T-cell (primary cell): ENCODE results near the gene ISCU. TPM values are rescaled to one million over a fixed set of nuclear protein-coding genes. Genes with fewer than 3 reads are reported as not detected.
A peak's percentile ranks its signal among the peaks of the same experiment; 100 is the strongest.

ENCODE experiments used
- ATAC-seq, 4 experiments: fragments of 200-7000 bp in 3 of 4; fragments of 150-1000 bp in 1 of 4; cut with Tn5 transposase; replicated peaks in 1 of 4; 1 replicate in 3 of 4; 2 replicates in 1 of 4; pipeline ENCODE4 v1.10.0; 2021; ENCODE audit warnings: moderate library complexity in 3 of 4, mild to moderate bottlenecking in 2 of 4, moderate number of reproducible peaks in 1 of 4
- CTCF ChIA-PET, 2 donors: fragments of 300-600 bp; sonication (Branson Sonifier 250); formaldehyde crosslinking; loops; one replicate each; lab custom pipeline; 2022; ENCODE audit warnings: antibody characterized with exemption in 2 of 2; lab: Charles Lee
- POLR2A ChIA-PET, 2 donors: fragments of 300-600 bp; sonication (Branson Sonifier 250); formaldehyde crosslinking; loops; one replicate each; lab custom pipeline; 2022; ENCODE audit warnings: antibody characterized with exemption in 2 of 2; lab: Charles Lee
- DNase-seq, 35 experiments: peaks; one replicate each; pipeline versions ENCODE4 v3.0.0 to v3.0.0-alpha.2; 2013 to 2023
- H3K27ac ChIP-seq: one replicate; pipeline ENCODE4 v1.5.1; 2013; ENCODE audit warnings: low read length
- H3K27me3 ChIP-seq, 2 experiments: replicated peaks in 1 of 2; 1 replicate in 1 of 2; 2 replicates in 1 of 2; pipeline versions ENCODE4 v1.6.1 to v1.7.0; 2013; ENCODE audit warnings: low read length in 1 of 2, mixed read lengths in 1 of 2; ENCODE audit not compliant: control insufficient read depth in 2 of 2, insufficient read depth in 2 of 2; ENCODE audit errors: extremely low read depth in 1 of 2
- H3K36me3 ChIP-seq, 2 donors: 1 replicate in 1 of 2; 2 replicates in 1 of 2; pipeline versions ENCODE4 v1.6.1 to v1.7.0; 2013; ENCODE audit warnings: low read length in 1 of 2; ENCODE audit not compliant: control insufficient read depth in 2 of 2, insufficient read depth in 1 of 2; ENCODE audit errors: extremely low read depth in 1 of 2
- H3K4me1 ChIP-seq, 2 experiments: 1 replicate in 1 of 2; 2 replicates in 1 of 2; pipeline versions ENCODE4 v1.6.1 to v1.7.0; 2013; ENCODE audit warnings: low read length in 2 of 2, mixed read lengths in 1 of 2; ENCODE audit not compliant: insufficient read depth in 2 of 2, control insufficient read depth in 1 of 2; ENCODE audit errors: extremely low read depth in 1 of 2
- H3K4me3 ChIP-seq, 2 donors: 1 replicate in 1 of 2; 2 replicates in 1 of 2; pipeline versions ENCODE4 v1.5.1 to v1.7.0; 2013; ENCODE audit warnings: mild to moderate bottlenecking in 2 of 2, low read length in 1 of 2, moderate library complexity in 1 of 2; ENCODE audit not compliant: control insufficient read depth in 1 of 2; ENCODE audit errors: extremely low read depth in 1 of 2
- H3K9me3 ChIP-seq: 2 replicates; pipeline ENCODE4 v1.7.0; 2013
- H3K27ac Mint-ChIP-seq, 2 donors: one replicate each; pipeline ENCODE4 v1.8.0; 2020 to 2021; ENCODE audit warnings: mild to moderate bottlenecking in 2 of 2, mixed read lengths in 2 of 2
- H3K27me3 Mint-ChIP-seq, 2 donors: one replicate each; pipeline ENCODE4 v1.8.0; 2021 to 2022; ENCODE audit warnings: mixed read lengths in 2 of 2
- H3K36me3 Mint-ChIP-seq: one replicate; pipeline ENCODE4 v1.8.0; 2021; ENCODE audit warnings: mixed read lengths
- H3K4me1 Mint-ChIP-seq, 3 donors: one replicate each; pipeline ENCODE4 v1.8.0; 2020 to 2022; ENCODE audit warnings: mixed read lengths in 3 of 3, mild to moderate bottlenecking in 1 of 3
- H3K4me3 Mint-ChIP-seq, 3 donors: one replicate each; pipeline ENCODE4 v1.8.0; 2020 to 2022; ENCODE audit warnings: mild to moderate bottlenecking in 3 of 3, mixed read lengths in 3 of 3, moderate library complexity in 3 of 3
- H3K9me3 Mint-ChIP-seq, 3 donors: one replicate each; pipeline ENCODE4 v1.8.0; 2020 to 2022; ENCODE audit warnings: mixed read lengths in 3 of 3
- WGBS: methylation state at CpG from one replicate; pipeline ENCODE4 v1.1.5; 2013; ENCODE audit warnings: missing lambda C conversion rate; ENCODE audit not compliant: insufficient coverage; 5-methylcytosine and 5-hydroxymethylcytosine counted together
- total RNA-seq, 35 experiments: library from RNA in 6 of 35; stranded (reverse) in 6 of 35; fragments of 120-200 nt in 1 of 35; gene quantifications; one replicate each; pipeline versions ENCODE4 v1.2.1 to v1.2.4 and lab custom pipeline; 2013 to 2026

Gene ISCU
- total RNA-seq, 5 donors from 2014 or later (not counting 1 experiment from before 2014, with no cell fraction given) = 108 to 190 (median 130) TPM

DNA sequence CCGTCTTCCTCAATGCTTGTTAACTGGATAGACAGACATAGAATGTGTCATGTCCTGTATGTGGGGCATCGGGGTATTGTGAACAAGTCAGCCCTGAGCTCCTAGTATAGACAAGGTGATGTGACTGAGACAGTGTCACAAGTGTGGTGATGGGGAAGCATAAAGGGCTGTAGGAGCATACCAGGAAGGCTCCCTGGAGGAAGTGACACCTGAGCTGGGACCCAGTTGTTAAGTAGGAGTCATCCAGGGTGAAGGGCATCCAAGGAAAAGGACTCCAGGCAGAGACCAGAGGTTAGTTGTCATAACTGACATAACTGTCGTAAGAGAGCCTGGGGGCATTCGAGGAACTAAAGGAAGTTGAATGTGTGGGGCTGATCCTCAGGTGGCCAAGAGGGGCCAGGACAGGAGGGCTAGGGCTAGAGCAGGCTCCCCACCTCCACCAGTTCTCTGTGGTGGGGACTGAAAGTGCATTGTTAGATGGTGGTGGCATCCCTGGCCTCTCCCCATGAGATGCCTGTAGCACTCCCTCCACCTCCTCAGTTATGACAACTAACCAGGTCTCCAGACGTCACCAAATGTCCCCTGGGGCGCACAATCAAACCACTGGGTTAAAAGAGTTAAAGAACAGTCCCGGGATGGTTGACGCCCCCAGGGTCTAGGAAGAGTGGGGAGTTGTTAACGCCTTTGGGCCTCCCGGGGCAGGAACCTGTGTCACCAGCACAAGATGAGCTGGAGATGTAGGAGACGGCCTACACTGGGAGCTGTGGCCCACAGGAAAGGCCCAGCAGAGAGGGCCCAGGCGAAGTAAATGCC is 44.9 kb upstream of the ISCU start:
- Mint-ChIP-seq H3K36me3 (peaks cover 30% of the 10 kb centered on the region), H3K27me3 (no peaks in the 10 kb centered on the region), H3K27ac (peak overlapping the region in 1 of 2 donors; percentile 6), H3K9me3 (no peaks in the 10 kb centered on the region), H3K4me1 (peaks cover 20 to 33% (median 30%) of the 10 kb centered on the region in 3 donors), H3K4me3 (peak overlapping the region; percentile 44 to 95 (median 89))
- DNase-seq = no peak
- H3K27me3 ChIP-seq = no peaks in the 10 kb centered on the region
- WGBS = 95% methylated on average over 9 of the region's 12 CpGs
- ChIA-PET POLR2A (interaction anchor here in 1 of 2 donors (0.6 kb wide), 1 partner anchor 9 kb away, joined by 4 read pairs; no protein-coding TSS in a partner anchor), CTCF (no interaction called here)
- H3K4me3 ChIP-seq = no peak overlapping the region
- no peak for ATAC-seq
- H3K9me3 ChIP-seq = no peaks in the 10 kb centered on the region
- H3K36me3 ChIP-seq = peaks cover 14 to 52% of the 10 kb centered on the region in 2 donors
- no peak overlapping the region for H3K27ac ChIP-seq
- peaks cover 5 to 24% of the 10 kb centered on the region in 2 experiments for H3K4me1 ChIP-seq

GRCh38 chr12:108518101-108518715 is 44.2 kb upstream of the ISCU start:
- Histone ChIP-seq H3K36me3 (peaks cover 19 to 59% of the 10 kb centered on the region in 2 donors), H3K27me3 (no peaks in the 10 kb centered on the region), H3K27ac (no peak overlapping the region), H3K4me1 (peaks cover 5 to 24% of the 10 kb centered on the region in 2 experiments), H3K9me3 (no peaks in the 10 kb centered on the region), H3K4me3 (no peak overlapping the region)
- CTCF ChIA-PET = no interaction called here
- peaks cover 20 to 33% (median 30%) of the 10 kb centered on the region in 3 donors for H3K4me1 Mint-ChIP-seq
- peaks cover 33% of the 10 kb centered on the region for H3K36me3 Mint-ChIP-seq
- DNase-seq (no peak), ATAC-seq (no peak)
- H3K4me3 Mint-ChIP-seq = no peak overlapping the region
- H3K9me3 Mint-ChIP-seq = no peaks in the 10 kb centered on the region
- H3K27me3 Mint-ChIP-seq = no peaks in the 10 kb centered on the region
- POLR2A ChIA-PET = no interaction called here
- no peak overlapping the region for H3K27ac Mint-ChIP-seq
- WGBS = 98% methylated on average over 20 of the region's 24 CpGs

GRCh38 chr12:108518716-108519496 is 43.5 kb upstream of the ISCU start:
- no peak for ATAC-seq

GRCh38 chr12:108519558-108519957 is 42.8 kb upstream of the ISCU start:
- ATAC-seq (no peak), DNase-seq (no peak)
- Histone ChIP-seq H3K9me3 (no peaks in the 10 kb centered on the region), H3K27me3 (no peaks in the 10 kb centered on the region), H3K4me1 (peaks cover 5 to 20% of the 10 kb centered on the region in 2 experiments), H3K36me3 (peaks cover 28 to 72% of the 10 kb centered on the region in 2 donors), H3K4me3 (no peak overlapping the region), H3K27ac (no peak overlapping the region)
- Mint-ChIP-seq H3K27ac (no peak overlapping the region), H3K4me1 (peaks cover 18 to 28% (median 24%) of the 10 kb centered on the region in 3 donors), H3K9me3 (no peaks in the 10 kb centered on the region), H3K36me3 (peaks cover 43% of the 10 kb centered on the region), H3K4me3 (no peak overlapping the region), H3K27me3 (no peaks in the 10 kb centered on the region)
- no CpG with 5 or more reads among the region's 4 CpGs for WGBS
- POLR2A ChIA-PET = no interaction called here
- CTCF ChIA-PET = interaction anchor here in 1 of 2 donors (0.6 to 1.0 kb wide), 6 partner anchors 21 to 583 kb away, joined by 3 to 9 read pairs (median 4); no protein-coding TSS in a partner anchor

More at GRCh38 chr12:108518716-108519496, 43.5 kb upstream of the ISCU start:
- Histone ChIP-seq H3K4me3 (no peak overlapping the region), H3K9me3 (no peaks in the 10 kb centered on the region), H3K27me3 (no peaks in the 10 kb centered on the region), H3K4me1 (peaks cover 5 to 24% of the 10 kb centered on the region in 2 experiments), H3K36me3 (peaks cover 22 to 66% of the 10 kb centered on the region in 2 donors), H3K27ac (no peak overlapping the region)
- no peaks in the 10 kb centered on the region for H3K9me3 Mint-ChIP-seq
- ChIA-PET POLR2A (no interaction called here), CTCF (interaction anchor here in 1 of 2 donors (0.7 to 1.0 kb wide), 4 partner anchors 21 to 584 kb away, joined by 3 to 9 read pairs (median 5); no protein-coding TSS in a partner anchor)
- no peaks in the 10 kb centered on the region for H3K27me3 Mint-ChIP-seq
- no peak overlapping the region for H3K27ac Mint-ChIP-seq
- H3K36me3 Mint-ChIP-seq = peaks cover 39% of the 10 kb centered on the region
- no peak for DNase-seq
- WGBS = 96% methylated on average over 37 of the region's 39 CpGs
- no peak overlapping the region for H3K4me3 Mint-ChIP-seq
- H3K4me1 Mint-ChIP-seq = peaks cover 18 to 31% (median 28%) of the 10 kb centered on the region in 3 donors

GRCh38 chr12:108523365-108523764 is 39.0 kb upstream of the ISCU start:
- Mint-ChIP-seq H3K36me3 (peaks cover 68% of the 10 kb centered on the region), H3K4me3 (no peak overlapping the region), H3K27me3 (no peaks in the 10 kb centered on the region), H3K27ac (no peak overlapping the region), H3K4me1 (peaks cover 2 to 5% (median 5%) of the 10 kb centered on the region in 3 donors), H3K9me3 (no peaks in the 10 kb centered on the region)
- POLR2A ChIA-PET = no interaction called here
- 96% methylated on average over 10 of the region's 14 CpGs for WGBS
- Histone ChIP-seq H3K27ac (no peak overlapping the region), H3K4me3 (no peak overlapping the region), H3K36me3 (peaks cover 34 to 96% of the 10 kb centered on the region in 2 donors), H3K9me3 (no peaks in the 10 kb centered on the region), H3K27me3 (no peaks in the 10 kb centered on the region), H3K4me1 (no peaks in the 10 kb centered on the region)
- DNase-seq (no peak), ATAC-seq (no peak)
- CTCF ChIA-PET = interaction anchor here (0.6 to 0.7 kb wide), 2 partner anchors 35 to 43 kb away, joined by 3 to 5 read pairs; no protein-coding TSS in a partner anchor

DNA sequence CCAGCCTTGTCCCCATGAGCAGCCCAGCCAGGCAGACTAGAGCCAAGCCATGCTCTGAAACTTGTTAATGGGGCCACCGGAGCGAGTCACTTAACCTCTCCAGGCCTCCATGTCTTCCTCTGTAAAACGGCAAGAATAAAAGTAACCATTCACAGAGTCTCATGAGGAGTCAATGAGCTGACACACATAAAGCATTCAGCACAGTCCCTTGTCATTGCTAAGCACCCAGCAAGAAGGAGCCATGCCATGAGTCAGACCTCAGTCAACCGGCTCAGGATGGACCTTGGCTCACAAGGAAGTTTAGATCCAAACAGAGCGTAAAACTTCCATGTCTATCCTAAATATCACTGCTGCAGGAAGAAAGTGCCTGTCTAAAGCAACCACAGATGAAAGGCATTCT is 36.7 kb upstream of the ISCU start:
- peaks cover 0 to 5% (median 0%) of the 10 kb centered on the region in 3 donors for H3K4me1 Mint-ChIP-seq
- no peak for DNase-seq
- H3K27me3 ChIP-seq = no peaks in the 10 kb centered on the region
- no peak for ATAC-seq
- no peaks in the 10 kb centered on the region for H3K9me3 ChIP-seq
- ChIA-PET CTCF (no interaction called here), POLR2A (interaction anchor here in 1 of 2 donors (0.6 kb wide), 1 partner anchor 850 kb away, joined by 3 read pairs; no protein-coding TSS in a partner anchor)
- H3K27ac ChIP-seq = no peak overlapping the region
- H3K27me3 Mint-ChIP-seq = no peaks in the 10 kb centered on the region
- 87% methylated on average over 5 of the region's 5 CpGs for WGBS
- H3K4me1 ChIP-seq = no peaks in the 10 kb centered on the region
- H3K9me3 Mint-ChIP-seq = no peaks in the 10 kb centered on the region
- H3K36me3 ChIP-seq = peaks cover 25 to 96% of the 10 kb centered on the region in 2 donors
- H3K4me3 ChIP-seq = no peak overlapping the region
- no peak overlapping the region for H3K4me3 Mint-ChIP-seq
- peaks cover 72% of the 10 kb centered on the region for H3K36me3 Mint-ChIP-seq
- no peak overlapping the region for H3K27ac Mint-ChIP-seq
